Left renal pelvis (tissue), 4 donors: ENCODE results near the gene TLX1. TPM values are rescaled to one million over a fixed set of nuclear protein-coding genes. Genes with fewer than 3 reads are reported as not detected.
"Not testable (repeated sequence)": the region's sequence is repeated elsewhere in the genome, so short reads cannot be mapped to it uniquely, and the experiment has no call there.

ENCODE experiments used
- DNase-seq, 4 donors: peaks; one replicate each; pipeline ENCODE4 v3.0.0-alpha.2; 2013; ENCODE audit warnings: low read depth in 4 of 4, low spot score in 3 of 4
- polyA plus RNA-seq, 4 donors: library from polyadenylated mRNA; unstranded; fragments of 120-200 nt; gene quantifications; one replicate each; pipeline ENCODE4 v1.2.1, GENCODE V29; 2013; ENCODE audit not compliant: insufficient read length in 4 of 4

TLX1 gene
- polyA plus RNA-seq, 4 donors: 0.10 to 0.24 TPM; not detected in 2

DNA sequence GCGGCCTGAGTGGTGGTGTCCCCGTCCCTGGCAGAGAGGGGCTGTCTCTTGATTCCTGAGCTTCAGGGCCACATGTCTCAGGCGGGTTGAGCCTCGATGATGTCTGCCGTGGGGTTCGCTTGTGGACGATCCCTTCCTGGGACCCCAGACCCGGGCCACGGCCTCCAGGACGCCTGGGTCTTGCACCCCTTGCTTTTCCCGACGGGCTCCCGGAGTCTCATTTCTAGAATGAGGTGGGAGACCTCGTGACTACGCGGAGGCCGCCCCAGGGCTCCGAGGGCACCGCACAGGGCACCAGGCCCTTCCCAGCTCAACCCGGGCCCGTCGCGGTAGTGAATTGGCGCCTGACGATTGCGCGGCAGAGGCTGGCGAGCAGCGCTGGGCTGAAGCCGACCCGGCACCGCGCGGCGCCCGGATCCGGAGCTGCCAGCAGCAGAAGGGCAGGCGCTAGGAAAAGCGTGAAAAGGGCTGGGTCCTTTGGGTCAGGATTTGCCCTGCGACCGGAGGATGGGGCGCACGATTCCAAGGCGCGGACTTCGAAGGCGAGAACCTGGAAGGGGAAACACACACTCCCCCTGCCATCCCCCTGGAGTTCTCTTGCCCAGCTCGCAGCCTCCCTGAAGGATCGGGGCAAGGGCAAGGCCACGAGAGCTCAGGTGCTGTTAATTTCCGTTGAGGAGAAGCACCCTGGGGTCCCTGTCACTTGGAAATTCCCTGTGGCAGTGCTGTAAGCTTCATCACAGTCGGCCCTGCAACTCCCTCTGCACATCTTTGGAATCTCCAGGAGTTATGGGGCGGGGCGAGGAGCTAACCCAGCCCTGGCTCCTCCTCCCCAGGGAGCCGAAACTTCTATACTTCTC lies 15.5 kb downstream of the TLX1 start:
- no peak for DNase-seq

DNA sequence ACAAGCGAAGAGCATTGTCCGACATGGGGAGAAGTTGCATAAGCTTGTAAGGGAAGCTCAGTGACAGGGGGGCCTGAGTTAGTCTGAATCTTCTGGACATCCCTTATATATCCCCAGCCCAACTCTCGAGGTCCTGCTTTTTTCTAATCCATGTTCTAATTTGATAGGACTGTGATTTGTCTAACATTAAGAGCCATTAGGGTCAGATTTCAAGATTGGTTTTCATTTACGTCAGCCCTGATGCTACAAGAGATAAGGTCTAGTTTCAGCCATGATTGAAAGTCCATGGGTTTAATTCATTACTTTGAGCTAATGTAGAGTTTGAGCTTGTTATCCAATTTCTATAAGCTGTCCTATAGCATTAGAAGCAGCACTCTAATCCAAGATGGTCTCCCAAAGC lies 20.3 kb downstream of the TLX1 start:
- no peak for DNase-seq

DNA sequence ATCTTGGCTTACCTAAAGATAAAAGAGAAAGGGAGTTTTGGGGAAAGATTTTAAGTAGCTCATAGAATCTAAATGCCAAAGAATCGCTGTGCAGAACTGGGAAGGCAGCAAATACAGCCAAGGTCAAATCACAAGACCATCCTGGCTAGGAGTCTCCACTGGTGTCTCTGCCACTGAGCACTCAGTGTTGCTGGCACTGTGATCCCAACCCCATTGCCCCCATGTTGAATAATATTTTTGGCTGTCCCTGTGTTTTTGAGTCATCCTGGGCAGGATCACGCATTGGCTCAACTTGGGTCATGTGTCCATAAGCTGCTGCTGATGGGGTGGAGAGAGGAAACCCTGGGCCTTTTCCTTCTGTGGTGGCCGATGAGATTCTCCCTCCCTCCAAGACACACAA lies 21.2 kb downstream of the TLX1 start:
- no peak for DNase-seq

DNA sequence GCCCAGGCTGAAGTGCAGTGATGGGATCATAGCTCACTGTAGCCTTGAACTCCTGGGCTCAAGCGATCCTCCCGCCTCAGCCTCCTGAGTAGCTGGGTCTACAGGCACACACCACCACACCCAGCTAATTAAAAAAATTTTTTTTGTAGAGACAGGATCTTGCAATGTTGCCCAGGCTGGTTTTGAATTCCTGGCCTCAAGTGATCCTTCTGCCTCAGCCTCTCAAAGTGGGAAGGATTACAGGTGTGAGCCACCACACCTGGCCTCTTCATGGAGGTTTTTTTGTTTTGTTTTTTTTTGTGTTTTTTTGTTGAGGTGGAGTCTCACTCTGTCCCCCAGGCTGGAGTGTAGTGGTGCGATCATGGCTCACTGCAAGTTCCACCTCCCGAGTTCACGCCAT lies 23.4 kb downstream of the TLX1 start:
- DNase-seq: not testable (repeated sequence)

DNA sequence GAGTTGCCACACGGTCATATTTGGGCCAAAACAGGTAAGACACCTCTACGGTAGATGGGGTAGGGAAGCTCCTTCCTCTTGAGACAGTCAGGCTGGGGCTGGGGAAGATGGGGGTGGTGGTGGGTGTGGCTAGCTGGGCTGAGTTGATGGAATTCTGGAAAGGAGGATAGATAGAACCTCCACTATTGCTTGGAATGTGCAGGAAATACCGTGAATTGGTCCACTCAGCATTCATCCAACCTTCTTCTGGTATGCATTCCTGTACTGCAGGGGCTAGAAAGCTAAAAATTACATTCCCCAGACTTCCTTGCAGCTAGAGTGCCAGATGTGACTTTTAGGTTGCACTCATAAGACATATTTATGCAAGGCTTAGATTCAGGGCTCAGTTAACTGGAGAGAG lies 24.8 kb downstream of the TLX1 start:
- no peak for DNase-seq

DNA sequence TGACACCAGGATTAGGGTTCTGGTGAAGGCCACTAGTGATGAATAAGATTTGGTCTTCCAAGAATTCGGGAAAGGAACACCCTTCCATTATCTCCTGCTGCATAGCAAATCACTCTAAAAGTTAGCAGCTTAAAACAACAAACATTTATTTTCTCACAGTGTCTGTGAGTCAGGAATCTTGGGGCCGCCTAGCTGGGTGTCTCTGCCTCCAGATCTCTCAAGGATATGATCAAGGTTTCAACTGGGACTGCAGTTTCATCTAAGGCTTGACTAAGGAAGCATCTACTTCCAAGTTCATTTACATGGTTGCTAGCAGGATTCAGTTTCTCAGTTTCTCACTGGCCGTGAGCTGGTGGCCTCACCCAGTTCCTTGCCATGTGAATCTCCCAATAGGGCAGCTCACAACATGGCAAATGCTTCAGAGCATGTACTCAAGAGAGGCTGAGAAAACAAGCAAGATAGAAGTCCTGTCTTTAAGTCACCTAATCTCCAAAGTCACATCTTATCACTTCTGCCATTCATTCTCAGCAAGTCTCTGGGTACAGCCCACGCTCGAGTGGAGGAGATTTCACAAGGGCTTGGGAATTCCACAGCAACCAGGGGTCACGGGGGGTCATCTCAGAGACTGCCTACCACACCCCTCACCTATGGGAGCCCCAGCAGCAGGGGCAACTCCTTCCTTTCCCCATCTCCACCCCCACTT lies 26.8 kb downstream of the TLX1 start:
- no peak for DNase-seq

DNA sequence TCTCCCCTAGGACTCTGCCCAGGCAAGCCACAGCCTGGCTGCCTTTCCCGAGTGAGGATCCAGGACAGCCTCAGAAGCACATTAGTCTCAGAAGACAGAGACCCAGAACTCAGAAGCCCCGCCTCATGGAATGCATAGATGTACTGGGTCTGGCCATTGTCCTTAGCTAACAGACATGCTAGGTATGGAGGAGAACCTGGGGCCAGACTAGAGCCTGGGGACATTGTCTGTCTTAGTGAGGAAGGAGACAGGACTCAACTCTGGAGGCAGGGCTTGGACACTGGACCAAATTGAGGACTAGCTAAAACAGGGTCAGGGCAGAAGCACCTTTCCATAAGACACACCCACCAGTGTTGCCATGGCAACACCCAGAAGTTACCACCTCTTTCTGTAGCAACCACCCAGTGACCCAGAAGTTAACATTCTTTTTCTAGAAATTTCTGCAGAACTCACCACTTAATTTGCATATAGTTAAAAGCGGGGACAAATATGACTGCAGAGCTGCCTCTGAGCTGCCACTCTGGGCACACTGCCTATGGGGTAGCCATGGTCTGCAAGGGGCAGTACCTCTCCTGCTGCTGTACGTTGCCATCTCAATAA lies 27.5 kb downstream of the TLX1 start:
- no peak for DNase-seq

DNA sequence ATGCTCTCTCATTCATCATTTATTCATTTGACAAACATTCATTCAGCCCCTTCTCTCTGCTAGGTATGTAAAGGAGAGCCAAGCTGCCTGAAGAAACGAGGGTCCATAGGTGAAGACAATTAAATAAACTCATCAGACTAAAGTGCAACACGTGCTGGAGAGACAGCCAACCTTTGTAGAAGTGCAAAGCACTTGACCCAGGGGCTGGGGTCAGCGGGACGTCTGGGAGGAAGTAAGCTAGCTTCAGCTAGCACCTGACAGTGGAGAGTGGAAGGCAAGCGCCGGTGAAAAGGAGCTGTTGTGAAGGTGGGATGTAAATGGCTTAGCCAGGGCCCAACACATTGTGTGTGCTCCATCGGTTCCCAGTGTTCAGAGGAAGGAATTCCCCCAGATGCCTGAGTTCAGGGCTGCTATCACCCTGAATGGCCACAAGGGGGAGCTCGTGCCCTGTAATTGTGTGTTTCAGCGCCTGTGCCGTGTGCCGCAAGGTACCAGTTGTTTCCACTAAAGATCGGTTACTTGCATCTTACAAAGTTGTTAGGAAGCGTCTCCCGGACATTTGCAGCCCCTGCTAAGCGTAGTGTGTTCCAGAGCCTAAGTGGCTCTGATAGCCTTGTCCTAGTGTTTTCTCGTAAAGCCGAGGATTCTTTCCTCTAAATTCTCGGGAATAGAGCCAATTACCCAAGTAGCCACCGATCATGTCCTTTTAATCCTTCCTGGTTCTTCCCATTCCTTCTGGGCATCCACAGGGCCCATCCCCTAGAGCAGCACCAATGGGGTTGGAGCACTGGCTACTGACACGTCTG lies 30.6 kb downstream of the TLX1 start:
- peak; percentile 48 to 66 (median 58) for DNase-seq

DNA sequence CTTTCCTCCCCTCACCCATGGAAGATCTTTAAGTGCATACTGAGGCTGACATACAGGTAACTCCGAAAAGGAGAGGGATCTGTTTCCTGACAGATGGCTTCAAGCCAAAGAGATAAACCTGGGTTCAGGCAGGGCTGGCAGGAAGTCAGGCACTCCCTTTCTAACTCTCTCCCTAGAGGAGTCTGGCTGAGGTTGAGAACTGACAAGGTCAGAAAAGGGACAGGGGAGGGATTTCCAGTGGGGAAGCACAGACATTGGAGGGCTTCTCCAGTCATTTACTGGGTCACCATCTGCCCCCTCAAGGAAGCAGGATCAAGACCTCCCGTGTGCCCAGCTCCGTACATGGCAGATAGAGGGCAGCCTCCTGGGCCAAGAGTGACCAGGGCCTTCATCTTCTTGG lies 31.6 kb downstream of the TLX1 start:
- no peak for DNase-seq

DNA sequence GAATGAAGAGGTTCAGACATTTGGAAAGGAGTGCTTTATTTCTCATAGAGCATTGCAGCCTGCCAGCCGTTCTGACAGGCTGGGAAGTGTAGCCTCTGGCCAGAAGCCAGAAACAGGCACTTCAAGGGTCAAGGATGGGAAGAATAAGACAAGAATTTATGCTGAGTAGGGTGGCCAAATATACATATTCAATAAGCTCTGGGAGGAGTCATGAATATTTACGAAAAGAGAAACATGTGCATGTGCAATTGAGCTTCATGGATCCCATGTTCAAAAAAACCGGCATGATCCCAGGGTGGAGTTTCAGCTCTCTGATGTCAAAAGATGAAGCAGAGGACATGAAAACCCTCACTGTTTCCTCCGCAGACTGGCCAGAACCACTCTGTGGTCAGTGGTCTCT lies 32.9 kb downstream of the TLX1 start:
- no peak for DNase-seq

DNA sequence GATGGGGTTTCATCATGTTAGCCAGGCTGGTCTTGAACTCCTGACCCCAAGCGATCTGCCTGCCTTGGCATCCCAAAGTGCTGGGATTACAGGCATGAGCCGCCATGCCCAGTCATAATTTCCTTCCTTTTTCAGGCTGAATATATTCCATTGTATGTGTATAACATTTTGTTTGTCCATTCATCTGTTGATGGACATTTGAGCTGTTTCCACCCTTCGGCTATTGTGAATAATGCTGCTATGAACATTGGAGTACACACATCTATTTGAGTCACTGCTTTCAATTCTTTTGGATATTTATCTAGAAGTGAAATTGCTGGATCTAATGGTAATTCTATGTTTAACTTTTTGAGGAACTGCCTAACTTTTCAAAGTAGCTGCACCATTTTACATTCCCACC lies 34.6 kb downstream of the TLX1 start:
- DNase-seq: no peak

DNA sequence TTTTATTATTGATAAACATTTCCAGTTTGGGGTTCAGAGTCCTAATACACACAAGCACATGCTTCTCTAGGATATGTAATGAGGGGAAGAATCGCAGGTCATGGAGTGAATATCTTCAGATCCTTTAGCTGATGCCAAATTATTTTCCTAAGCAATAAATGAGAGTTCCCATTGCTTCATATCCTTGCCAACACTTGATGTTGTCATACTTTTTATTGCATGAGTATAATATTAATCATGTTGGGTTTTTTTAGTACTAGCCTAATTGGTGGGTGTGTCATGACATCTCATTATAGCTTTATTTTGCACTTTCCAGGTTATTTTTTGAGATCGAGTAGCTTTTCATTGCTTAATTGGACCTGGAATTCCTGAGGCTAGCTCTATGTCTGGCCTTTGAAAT lies 35.3 kb downstream of the TLX1 start:
- DNase-seq: no peak

DNA sequence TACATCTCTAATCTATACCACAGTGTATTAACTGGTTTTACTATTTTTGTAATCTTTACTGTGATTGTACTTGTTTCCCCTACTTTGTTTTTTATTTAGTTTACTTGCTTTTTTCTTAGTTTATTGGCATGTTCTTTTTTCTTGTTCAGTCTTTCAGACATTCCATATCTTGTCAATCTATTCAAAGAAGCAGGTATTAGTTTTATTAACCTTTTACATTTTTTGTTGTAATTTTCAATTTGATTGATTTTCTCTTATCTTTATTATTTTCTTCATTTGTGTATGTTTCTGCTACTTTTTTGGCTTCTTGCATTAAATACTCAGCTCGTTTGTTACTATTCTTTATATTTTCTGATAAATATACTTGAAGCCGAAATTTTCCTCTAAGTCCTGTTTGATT lies 41.6 kb downstream of the TLX1 start:
- no peak for DNase-seq

DNA sequence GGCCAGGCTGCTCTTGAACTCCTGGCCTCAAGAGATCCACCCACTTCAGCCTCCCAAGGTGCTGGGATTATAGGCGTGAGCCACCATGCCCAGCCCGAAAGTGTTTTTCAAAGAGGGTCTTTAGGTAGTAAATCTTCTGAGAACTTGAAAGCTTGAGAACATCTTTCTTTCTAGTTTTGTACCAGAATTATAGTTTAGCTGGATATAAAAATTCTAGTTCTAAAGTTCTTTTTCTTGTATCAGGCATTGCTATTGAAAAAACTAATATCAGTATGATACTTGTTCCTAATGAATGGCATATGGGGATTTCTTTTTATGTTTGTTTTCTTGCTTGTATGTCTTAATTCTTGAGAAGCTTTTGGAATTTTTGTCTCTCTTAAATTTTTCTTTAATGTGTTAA lies 43.2 kb downstream of the TLX1 start:
- DNase-seq: no peak

DNA sequence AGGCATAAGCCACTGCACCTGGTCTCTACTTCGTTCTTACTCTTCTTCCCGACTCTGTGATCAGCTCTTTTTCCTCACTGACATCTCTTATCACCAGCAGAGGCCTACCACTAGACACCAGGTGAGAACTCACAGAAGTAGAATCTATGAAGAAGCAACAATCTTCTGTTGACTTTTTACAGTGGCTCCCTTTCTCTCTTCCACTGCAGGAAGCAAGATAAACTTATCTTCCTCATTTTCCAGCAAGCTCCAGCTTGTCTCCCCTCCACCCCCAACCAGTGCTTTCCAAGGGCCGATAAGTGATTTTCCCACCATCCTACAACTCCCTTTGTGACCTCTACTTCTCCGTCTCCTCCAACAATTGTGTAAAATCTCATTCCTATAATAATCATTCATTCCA lies 45.5 kb downstream of the TLX1 start:
- no peak for DNase-seq

DNA sequence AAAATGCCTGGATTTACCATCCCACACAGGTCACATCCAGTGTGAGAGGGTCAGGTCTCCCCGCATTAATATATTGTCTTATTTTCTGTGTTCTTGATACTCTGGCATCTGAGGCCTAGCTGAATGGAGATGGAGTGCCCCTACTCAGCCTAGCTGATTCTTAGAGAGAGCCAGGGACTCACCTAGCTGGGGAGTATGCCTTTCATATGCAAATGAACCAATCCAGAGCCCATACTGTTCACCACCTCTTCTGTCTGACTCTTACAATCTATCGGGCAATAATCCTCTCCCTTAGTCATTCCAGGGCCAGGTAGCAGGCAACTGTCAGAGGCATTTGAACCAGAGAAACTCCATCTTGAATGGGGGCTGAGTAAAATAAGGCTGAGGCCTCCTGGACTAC lies 51.8 kb downstream of the TLX1 start:
- no peak for DNase-seq

DNA sequence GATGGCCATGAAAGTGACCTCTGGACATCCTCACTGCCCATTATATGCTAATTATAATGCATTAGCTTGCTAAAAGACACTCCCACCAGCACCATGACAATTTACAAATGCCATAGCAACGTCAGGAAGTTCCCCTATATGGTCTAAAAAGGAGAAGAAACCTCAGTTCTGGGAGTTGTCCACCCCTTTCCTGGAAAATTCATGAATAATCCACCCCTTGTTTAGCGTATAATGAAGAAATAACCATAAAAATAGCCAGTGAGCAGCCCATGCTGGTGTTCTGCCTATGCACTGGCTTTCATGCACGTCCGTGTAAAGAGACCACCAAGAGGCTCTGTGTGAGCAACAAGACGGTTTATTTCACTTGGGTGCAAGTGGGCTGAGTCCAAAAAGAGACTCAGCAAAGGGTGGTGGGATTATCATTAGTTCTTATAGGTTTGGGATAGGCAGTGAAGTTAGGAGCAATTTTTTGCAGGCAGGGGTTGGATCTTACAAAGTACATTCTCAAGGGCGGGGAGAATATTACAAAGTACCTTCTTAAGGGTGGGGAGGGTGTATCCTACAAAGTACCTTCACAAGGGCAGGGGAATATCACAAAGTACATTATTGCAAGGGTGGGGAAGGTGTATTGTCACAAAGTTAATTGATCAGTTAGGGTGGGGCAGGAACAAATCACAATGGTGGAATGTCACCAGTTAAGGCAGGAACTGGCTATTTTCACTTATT lies 52.5 kb downstream of the TLX1 start:
- DNase-seq: no peak
